ENCODE data around the gene ADCY7.
A peak's percentile ranks its signal among the peaks of the same experiment; 100 is the strongest.
"Not testable (repeated sequence)": the region's sequence is repeated elsewhere in the genome, so short reads cannot be mapped to it uniquely, and the experiment has no call there.

Gene ADCY7

DNA sequence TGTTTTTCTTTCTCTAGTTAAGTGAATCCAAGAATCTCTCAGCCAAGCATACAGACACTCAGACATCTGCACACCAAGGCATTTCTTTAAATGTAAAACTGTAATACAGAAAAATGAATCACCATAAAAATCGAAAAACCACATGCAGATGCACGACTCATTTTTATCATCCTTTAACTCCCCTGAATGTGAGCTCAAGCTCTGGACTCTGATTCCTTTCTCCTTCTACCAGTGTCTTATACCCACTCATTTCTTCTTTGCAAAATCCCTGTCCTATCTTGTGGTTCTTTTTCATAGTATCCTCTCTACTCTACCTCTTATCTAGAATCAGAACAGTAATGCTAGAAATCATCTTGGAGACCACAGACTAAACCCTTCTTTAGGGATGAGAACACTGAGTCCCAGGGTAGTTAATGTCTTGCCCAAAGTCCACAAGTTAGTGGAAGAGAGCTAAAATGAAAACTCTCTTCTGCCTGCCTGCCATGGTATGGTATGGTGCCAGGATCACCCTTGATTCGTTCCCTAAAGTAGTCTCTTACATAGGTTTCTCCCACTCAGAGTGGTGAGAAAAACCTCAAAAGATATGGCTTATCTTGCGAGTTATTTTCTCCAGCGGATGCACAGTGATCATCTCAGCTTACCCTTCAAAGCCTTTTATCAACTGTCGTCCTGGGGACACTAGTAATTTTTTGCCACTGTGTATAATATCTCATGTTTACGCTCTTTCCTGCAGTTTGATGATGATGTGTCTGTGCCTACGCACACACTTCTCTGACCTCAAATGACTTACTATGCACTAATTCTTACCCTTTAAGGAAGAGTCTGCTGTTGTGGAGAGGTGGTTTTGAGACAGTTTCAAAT lies 72.2 kb downstream of the ADCY7 start:
- DNase-seq (ENCODE audit: low spot score) = no peak

DNA sequence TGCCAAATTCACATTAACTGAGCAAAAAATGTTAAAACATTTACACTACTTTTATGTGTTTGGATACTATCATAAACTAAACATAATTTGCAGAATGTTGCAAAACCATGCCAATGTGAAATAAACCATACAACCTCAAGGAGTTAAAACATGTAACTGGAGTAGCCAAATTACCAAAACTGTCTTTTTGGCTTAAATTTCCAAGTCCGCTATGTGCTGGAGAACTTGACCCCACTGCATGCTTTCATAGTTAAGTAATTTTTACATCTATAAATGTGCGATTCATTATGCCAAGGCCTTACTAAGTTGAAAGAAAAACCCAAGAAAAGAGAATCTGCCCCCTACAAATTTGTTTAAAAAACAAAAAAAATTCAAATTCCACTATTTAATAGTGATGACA lies 74.2 kb downstream of the ADCY7 start:
- no peak for DNase-seq (ENCODE audit: low spot score)

DNA sequence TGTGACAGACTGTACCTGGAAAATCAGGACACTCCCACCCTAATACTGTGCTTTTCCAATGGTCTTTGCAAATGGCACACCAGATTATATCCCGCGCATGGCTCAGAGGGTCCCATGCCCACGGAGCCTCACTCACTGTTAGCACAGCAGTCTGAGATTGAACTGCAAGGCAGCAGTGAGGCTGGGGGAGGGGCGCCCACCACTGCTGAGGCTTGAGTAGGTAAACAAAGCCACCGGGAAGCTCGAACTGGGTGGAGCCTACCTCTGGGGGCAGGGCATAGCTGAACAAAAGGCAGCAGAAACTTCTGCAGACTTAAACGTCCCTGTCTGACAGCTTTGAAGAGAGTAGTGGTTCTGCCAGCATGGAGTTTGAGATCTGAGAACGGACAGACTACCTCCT lies 77.2 kb downstream of the ADCY7 start:
- DNase-seq (ENCODE audit: low spot score) = not testable (repeated sequence)

DNA sequence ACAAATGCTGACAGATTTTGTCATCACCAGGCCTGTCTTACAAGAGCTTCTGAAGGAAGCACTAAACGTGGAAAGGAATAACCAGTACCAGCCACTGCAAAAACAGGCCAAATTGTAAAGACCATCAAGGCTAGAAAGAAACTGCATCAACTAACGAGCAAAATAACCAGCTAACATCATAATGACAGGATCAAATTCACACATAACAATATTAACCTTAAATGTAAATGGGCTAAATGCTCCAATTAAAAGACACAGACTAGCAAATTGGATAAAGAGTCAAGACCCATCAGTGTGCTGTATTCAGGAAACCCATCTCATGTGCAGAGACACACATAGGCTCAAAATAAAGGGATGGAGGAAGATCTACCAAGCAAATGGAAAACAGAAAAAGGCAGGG lies 78.9 kb downstream of the ADCY7 start:
- not testable (repeated sequence) for DNase-seq (ENCODE audit: low spot score)

DNA sequence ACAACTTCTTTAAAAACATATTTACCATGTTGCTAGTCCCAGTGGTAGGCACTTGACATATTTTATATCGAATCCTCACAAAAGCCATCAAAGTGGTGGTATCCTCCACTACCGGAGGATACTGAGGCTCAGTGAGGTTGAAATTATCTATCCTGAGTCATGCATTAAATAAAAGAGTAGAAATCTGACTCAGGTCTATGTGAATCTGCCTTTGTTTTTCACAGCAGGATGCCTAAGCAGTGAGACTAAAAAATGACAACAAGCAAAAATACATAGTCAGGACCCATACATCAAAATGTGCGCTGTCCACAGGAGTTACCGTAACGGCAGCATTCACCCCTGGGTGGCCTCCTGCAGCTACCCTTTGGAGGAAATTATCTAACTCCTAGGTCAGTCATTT lies 84.8 kb downstream of the ADCY7 start:
- no peak for DNase-seq (ENCODE audit: low spot score)

DNA sequence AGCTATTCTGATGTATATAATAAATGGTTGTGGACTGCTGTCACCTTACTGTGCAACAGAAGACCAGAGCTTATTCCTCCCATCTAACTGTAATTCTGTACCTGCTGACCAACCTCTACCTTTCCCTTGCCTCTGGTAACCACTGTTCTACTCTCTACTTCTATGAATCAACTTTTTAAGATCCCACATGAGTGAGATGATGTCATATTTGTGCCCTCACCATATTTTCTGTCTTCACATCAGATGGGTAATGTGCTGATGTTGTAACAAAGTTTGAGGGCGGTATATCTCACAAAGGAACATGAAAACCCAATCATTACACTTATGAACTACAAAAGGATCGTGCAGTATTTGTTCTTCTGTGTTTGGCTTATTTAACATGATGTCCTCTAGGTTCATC lies 85.6 kb downstream of the ADCY7 start:
- no peak for DNase-seq (ENCODE audit: low spot score)

DNA sequence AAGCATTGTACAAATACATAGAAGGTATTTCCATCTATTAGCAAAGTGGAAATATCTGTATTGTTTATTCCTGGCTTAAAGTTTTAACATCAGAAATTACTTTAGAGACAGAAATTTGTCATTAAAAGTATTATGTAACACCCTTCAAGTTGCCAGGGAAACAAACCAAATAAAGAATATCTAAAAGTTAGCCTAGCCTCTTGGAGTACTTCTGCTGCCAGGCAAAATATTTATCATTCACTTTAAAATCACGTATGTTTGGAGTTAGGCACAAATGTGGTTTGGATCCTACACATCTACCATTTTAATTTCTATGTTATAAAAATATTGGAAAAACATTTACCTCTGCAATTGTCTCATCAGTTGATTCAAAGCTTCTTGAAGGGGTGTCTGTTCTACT lies 87.7 kb downstream of the ADCY7 start:
- no peak for DNase-seq (ENCODE audit: low spot score)

DNA sequence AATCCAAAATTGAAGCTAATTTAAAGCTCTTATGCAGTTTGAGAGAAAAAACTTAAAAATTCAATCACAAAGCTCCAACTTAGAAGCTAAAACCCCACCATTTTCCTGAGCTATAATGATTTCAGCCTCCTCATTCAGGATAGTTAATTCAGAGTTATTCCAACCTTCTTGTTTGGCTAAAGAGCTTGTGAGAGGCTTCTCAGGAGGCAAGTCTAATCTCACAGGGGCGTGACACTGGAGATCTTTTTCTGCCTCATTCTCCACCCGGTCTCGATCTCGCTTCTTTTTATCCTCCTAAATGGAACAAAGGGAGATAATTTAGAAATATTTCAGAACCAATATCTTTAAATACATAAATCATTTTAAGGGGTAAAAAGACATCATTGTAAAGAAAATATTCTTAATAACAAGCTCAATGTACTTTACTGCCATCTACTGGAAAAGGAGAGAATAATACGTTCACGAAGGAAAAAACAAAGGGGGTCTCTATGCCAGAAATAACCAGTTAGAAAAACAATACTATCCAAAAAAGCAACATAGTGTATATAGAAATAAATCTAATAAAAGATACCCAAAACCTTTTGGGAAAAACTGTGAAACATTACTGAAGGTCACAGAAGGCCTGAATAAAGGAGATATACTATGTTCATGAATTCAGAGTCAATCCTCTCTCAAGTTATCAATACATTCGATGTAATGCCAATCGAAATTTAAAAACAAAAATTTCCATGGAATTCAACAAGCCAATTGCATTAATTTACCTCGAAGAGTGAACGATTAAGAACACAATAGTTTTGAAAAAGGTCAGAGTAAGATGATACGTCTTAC lies 88.5 kb downstream of the ADCY7 start:
- DNase-seq (ENCODE audit: low spot score) = peak; percentile 63

DNA sequence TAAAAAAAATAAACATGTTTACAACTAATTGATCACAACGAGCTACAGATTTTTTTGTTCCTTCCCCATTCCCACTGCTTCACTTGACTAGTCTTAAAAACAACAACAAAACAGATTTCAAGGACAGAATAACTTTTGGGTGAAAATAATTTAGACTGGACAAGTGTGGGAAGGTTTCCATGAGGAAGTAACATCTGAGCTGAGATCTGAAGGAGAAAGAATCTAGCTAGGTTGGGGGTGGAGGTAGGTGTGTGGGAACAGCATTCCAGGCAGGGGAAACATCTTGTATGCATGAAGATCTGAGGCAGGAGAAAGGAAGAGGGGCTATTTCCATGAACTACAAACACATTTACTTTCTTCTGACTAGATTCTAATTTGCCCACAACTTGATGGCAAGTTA lies 93.3 kb downstream of the ADCY7 start:
- DNase-seq (ENCODE audit: low spot score) = no peak

DNA sequence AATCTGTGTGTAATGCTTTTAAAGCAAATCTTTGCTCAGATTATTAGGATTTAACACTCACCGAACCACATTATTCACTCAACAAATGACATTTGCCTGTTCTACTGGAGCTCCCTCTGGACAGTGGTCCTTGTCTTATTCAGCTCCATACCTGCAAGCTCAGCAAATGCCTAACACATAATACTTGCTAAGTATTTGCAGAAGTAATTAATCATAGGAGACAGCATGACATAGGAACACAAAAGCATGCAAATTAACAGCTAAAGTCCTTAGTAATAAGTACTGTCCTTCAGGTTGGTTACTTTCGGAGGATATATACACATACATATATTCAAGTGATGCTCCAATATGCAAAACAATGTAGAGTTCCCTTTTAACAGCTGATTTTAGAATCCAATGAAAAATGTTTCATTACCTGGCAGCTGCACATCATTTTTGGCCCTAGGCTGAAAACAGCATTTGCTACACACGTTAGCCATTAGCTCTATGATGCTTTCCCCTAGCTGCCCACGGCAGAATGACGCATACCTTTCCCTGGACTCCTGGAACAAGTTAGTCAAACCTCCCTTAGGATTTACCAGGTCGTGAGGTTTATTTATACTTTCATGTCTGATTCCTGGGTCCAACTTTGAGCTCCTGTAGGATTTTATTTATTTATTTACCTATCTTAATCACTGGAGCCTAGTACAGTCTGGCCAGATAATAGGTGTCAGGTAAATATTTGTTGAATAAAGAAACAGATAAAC lies 93.9 kb downstream of the ADCY7 start:
- DNase-seq (ENCODE audit: low spot score) = no peak

DNA sequence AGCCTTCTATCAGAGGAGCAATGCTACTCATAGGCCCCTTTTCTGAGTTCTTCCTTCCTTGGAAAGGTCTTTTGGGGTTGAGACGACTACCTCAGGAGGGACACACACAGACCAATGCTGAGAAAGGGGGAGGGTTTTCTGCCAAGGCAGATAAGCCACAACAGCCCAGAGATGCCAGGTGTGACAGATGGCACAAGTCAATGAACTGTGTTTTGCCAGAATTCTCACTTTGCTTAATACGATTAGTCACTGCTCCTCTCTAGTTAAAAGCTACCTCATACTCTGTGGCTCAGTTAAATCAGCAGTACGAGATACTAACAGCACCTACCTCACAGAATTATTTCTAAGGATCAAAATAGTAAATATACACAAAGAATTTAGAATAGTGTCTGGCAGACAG lies 94.4 kb downstream of the ADCY7 start:
- DNase-seq (ENCODE audit: low spot score) = no peak

DNA sequence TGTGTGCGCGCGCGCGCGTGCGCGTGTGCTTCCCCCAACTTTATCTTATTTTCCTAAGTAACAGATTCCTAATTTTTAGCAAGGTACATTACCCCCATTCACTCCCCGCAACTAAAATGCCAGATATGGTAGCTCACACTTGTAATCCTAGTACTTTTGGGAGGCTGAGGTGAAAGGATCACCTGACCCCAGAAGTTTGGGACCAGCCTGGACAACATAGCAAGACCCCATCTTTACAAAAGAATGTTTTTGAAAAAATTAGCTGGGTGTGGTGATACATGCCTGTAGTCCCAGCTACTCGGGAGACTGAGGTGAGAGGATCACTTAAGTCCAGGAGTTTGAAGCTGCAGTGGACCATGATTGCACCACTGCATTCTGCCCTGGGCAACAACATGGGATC lies 97.3 kb downstream of the ADCY7 start:
- DNase-seq (ENCODE audit: low spot score) = no peak

DNA sequence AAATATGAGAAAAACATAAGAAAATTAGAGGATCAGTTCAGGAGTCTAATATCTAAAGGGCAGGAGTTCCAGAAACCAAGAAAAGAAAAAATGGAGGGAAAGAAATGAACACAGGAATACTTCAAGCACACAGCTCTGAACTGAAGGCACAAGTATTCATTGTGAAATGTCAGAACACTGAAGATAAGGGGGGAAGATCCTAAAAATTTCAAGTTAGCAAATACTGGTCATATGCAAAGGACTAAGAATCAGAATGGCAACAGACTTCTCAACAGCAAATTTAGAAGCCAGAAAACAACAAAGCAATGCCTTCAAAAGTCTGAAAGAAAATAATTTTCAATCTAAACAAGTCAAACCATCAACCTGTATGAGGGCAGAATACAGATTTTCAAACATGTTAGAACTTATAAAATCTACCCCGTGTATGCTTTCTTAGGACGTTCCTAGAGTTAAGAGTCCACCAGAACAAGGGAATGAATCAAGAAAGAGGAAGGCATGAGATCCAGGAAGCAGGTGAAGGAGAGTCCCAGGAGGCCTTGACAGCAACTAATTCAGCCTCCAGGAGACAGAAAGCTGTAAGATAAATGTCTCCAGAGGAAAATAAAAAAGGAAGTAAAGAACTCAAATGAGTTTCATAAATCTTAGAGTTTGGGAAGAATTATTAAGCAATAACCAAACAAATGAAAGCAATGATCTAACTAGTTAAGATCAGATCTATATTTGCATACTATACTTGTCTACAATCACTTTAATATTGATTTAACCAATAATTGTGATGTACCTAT lies 99.6 kb downstream of the ADCY7 start:
- DNase-seq (ENCODE audit: low spot score) = no peak
